Tongue (tissue), 2 donors: Measurements from ENCODE around the gene VPS13C. TPM values are rescaled to one million over a fixed set of nuclear protein-coding genes. Genes with fewer than 3 reads are reported as not detected.

ENCODE experiments used
- DNase-seq: peaks from one replicate; pipeline ENCODE4 v3.0.0-alpha.2; 2015
- total RNA-seq: library from RNA; depleted of rRNA; stranded (reverse); fragments of >200 nt; gene quantifications from one replicate; pipeline ENCODE4 v1.2.3, GENCODE V29; 2014

The VPS13C gene
- total RNA-seq, 1 donor from 2014 or later: 93.5 TPM

GRCh38 chr15:61857169-61857829 lies 202.9 kb downstream of the VPS13C start:
- no peak for DNase-seq

GRCh38 chr15:61856295-61856694 lies 204.0 kb downstream of the VPS13C start:
- no peak for DNase-seq

- no peak for DNase-seq
Observed at GRCh38 chr15:61853195-61853594, 207.1 kb downstream of the VPS13C start.

- no peak for DNase-seq
Observed at GRCh38 chr15:61851955-61852354, 208.3 kb downstream of the VPS13C start.

GRCh38 chr15:61849447-61849846 lies 210.8 kb downstream of the VPS13C start:
- no peak for DNase-seq

- DNase-seq: peak; percentile 3
Observed at GRCh38 chr15:61841466-61841865, 218.8 kb downstream of the VPS13C start.

- no peak for DNase-seq
Observed at GRCh38 chr15:61840090-61840489, 220.2 kb downstream of the VPS13C start.

- DNase-seq: no peak
Observed at GRCh38 chr15:61839546-61839945, 220.7 kb downstream of the VPS13C start.

- peak; percentile 84 for DNase-seq
Observed at GRCh38 chr15:61835496-61836106, 224.6 kb downstream of the VPS13C start.

GRCh38 chr15:61835029-61835428 lies 225.2 kb downstream of the VPS13C start:
- no peak for DNase-seq

GRCh38 chr15:61834076-61834697 lies 226.1 kb downstream of the VPS13C start:
- DNase-seq: peak; percentile 91

- DNase-seq: no peak
Observed at GRCh38 chr15:61832223-61832622, 228.0 kb downstream of the VPS13C start.

- peak; percentile 3 for DNase-seq
Observed at GRCh38 chr15:61831505-61831921, 228.7 kb downstream of the VPS13C start.

- DNase-seq: no peak
Observed at GRCh38 chr15:61830536-61831330, 229.5 kb downstream of the VPS13C start.

- DNase-seq: no peak
Observed at GRCh38 chr15:61829514-61829889, 230.7 kb downstream of the VPS13C start.

GRCh38 chr15:61828860-61829513 lies 231.3 kb downstream of the VPS13C start:
- no peak for DNase-seq

- no peak for DNase-seq
Observed at GRCh38 chr15:61828008-61828407, 232.2 kb downstream of the VPS13C start.

GRCh38 chr15:61827131-61827530 lies 233.1 kb downstream of the VPS13C start:
- DNase-seq: no peak

- DNase-seq: no peak
Observed at GRCh38 chr15:61824291-61824690, 236.0 kb downstream of the VPS13C start.

GRCh38 chr15:61822511-61822910 lies 237.7 kb downstream of the VPS13C start:
- DNase-seq: no peak

GRCh38 chr15:61820951-61821350 lies 239.3 kb downstream of the VPS13C start:
- DNase-seq: no peak

GRCh38 chr15:61820212-61820611 lies 240.0 kb downstream of the VPS13C start:
- DNase-seq: no peak
